ENCODE results near the gene KCNT1. TPM values are rescaled to one million over a fixed set of nuclear protein-coding genes. Genes with fewer than 3 reads are reported as not detected.

KCNT1 gene
- total RNA-seq, 1 donor from 2014 or later: not detected

GRCh38 chr9:135787317-135787716 lies 85.3 kb downstream of the KCNT1 start:
- Histone ChIP-seq H3K27me3 (no peaks in the 10 kb centered on the region), H3K4me3 (no peak overlapping the region), H3K27ac (no peak overlapping the region), H3K9me3 (no peaks in the 10 kb centered on the region), H3K4me1 (no peaks in the 10 kb centered on the region), H3K36me3 (no peaks in the 10 kb centered on the region)
- no peak for DNase-seq (ENCODE audit: extremely low spot score in 2 of 2)
- no peak for TF ChIP-seq CTCF (IDR thresholded peaks at IDR 0.05)
- no peak for TF ChIP-seq POLR2A (IDR thresholded peaks at IDR 0.05)
- TF ChIP-seq POLR2AphosphoS5 (IDR thresholded peaks at IDR 0.05; ENCODE audit: insufficient read depth in 1 of 2, low read depth in 1 of 2): no peak
- intact Hi-C loops (cut with DNase I): no loop called here

- Histone ChIP-seq H3K9me3 (no peaks in the 10 kb centered on the region), H3K27me3 (no peaks in the 10 kb centered on the region), H3K27ac (no peak overlapping the region), H3K4me1 (no peaks in the 10 kb centered on the region), H3K36me3 (no peaks in the 10 kb centered on the region), H3K4me3 (no peak overlapping the region)
- intact Hi-C loops (cut with DNase I): no loop called here
- TF ChIP-seq CTCF (IDR thresholded peaks at IDR 0.05) (no peak), POLR2AphosphoS5 (IDR thresholded peaks at IDR 0.05; ENCODE audit: insufficient read depth in 1 of 2, low read depth in 1 of 2) (no peak), POLR2A (IDR thresholded peaks at IDR 0.05) (no peak)
- no peak for DNase-seq (ENCODE audit: extremely low spot score in 2 of 2)
These were observed 86.0 kb downstream of the KCNT1 start for GRCh38 chr9:135787776-135788575.

- Histone ChIP-seq H3K27ac (no peak overlapping the region), H3K4me1 (no peaks in the 10 kb centered on the region), H3K36me3 (no peaks in the 10 kb centered on the region), H3K27me3 (no peaks in the 10 kb centered on the region), H3K9me3 (no peaks in the 10 kb centered on the region), H3K4me3 (no peak overlapping the region)
- intact Hi-C loops (cut with DNase I): no loop called here
- DNase-seq (ENCODE audit: extremely low spot score in 2 of 2): no peak
- TF ChIP-seq POLR2AphosphoS5 (IDR thresholded peaks at IDR 0.05; ENCODE audit: insufficient read depth in 1 of 2, low read depth in 1 of 2): no peak
- TF ChIP-seq CTCF (IDR thresholded peaks at IDR 0.05): no peak
- TF ChIP-seq POLR2A (IDR thresholded peaks at IDR 0.05): no peak
These were observed 86.8 kb downstream of the KCNT1 start for GRCh38 chr9:135788576-135789300.

GRCh38 chr9:135789838-135790291 lies 87.9 kb downstream of the KCNT1 start:
- intact Hi-C loops (cut with DNase I): no loop called here
- no peak for DNase-seq (ENCODE audit: extremely low spot score in 2 of 2)
- no peak overlapping the region for H3K27ac ChIP-seq

More at GRCh38 chr9:135789838-135790291, 87.9 kb downstream of the KCNT1 start:
- Histone ChIP-seq H3K27me3 (no peaks in the 10 kb centered on the region), H3K9me3 (no peaks in the 10 kb centered on the region), H3K4me1 (no peaks in the 10 kb centered on the region), H3K4me3 (no peak overlapping the region), H3K36me3 (no peaks in the 10 kb centered on the region)
- TF ChIP-seq POLR2A (IDR thresholded peaks at IDR 0.05) (no peak), POLR2AphosphoS5 (IDR thresholded peaks at IDR 0.05; ENCODE audit: insufficient read depth in 1 of 2, low read depth in 1 of 2) (no peak), CTCF (IDR thresholded peaks at IDR 0.05) (no peak)

All from vagina (tissue), 2 donors.